ENCODE results near the gene STK39.

Gene STK39

DNA sequence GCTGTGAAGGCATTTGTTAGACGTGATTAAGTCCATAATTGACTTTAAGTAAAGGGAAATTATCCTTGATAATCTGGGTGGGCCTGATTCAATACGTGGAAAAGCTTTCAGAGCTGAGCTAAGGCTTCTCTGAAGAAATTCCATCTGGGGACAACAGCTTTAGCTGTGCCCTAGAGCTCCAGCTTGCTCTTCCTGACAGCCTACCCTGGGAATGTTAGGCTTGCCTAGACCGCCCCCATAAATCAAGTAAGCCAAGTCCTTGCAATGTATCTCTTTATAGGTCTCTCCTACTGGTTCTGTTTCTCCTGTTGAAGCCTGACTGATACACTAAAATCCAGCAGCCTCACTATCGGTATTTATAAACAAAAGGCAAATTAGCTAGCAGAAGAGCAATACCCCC, 160.0 kb downstream of the STK39 start:
- Histone ChIP-seq H4K20me1 (ENCODE audit: control insufficient read depth, insufficient read depth, low read depth, low read length) (no peaks in the 10 kb centered on the region), H3K9me2 (replicated peaks; ENCODE audit: control insufficient read depth, low read length) (no peaks in the 10 kb centered on the region), H3K27ac (ENCODE audit: low read depth, low read length) (no peak overlapping the region), H3F3A (ENCODE audit: control insufficient read depth, insufficient read depth) (no peaks in the 10 kb centered on the region), H3K4me1 (ENCODE audit: control insufficient read depth, low read length) (peaks cover 4% of the 10 kb centered on the region; the same call in 1 of the 2 replicates), H3K27me3 (ENCODE audit: control insufficient read depth, low read length) (no peaks in the 10 kb centered on the region), H3K79me2 (ENCODE audit: control insufficient read depth, low read length) (no peaks in the 10 kb centered on the region), H3K36me3 (ENCODE audit: control insufficient read depth, low read length) (no peaks in the 10 kb centered on the region), H3K4me2 (ENCODE audit: low read length) (no peak overlapping the region), H3K9me3 (ENCODE audit: control insufficient read depth, insufficient read depth, low read length) (no peaks in the 10 kb centered on the region), H3K4me3 (ENCODE audit: low read length) (no peak overlapping the region)
- TF ChIP-seq CTCF (IDR thresholded peaks at IDR 0.05; ENCODE audit: low read depth, low read length, poor library complexity, severe bottlenecking): no peak
- no peak for TF ChIP-seq EZH2phosphoT487 (IDR thresholded peaks at IDR 0.05; ENCODE audit: borderline replicate concordance, low read length)

DNA sequence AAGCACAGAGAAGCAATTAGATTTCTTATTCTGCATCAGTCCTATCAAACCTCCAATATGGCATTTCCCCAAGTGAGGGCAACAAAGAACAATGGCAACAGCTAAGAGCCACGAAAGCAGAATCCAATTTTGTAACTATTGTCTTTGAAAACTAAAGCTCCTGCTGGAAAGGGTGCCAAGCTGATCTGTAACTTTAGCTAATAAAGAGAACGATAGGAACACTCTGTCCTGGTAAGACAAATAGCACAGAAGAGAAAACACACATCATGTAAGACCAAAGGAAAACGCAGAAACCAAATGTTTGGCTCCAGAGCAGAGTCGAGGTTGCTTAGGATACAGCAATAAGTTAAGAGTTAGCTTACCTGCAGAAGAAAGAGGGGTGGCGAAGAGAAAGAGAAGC, 160.5 kb downstream of the STK39 start:
- Histone ChIP-seq H4K20me1 (ENCODE audit: control insufficient read depth, insufficient read depth, low read depth, low read length) (no peaks in the 10 kb centered on the region), H3K4me2 (ENCODE audit: low read length) (no peak overlapping the region), H3K27me3 (ENCODE audit: control insufficient read depth, low read length) (no peaks in the 10 kb centered on the region), H3F3A (ENCODE audit: control insufficient read depth, insufficient read depth) (no peaks in the 10 kb centered on the region), H3K4me1 (ENCODE audit: control insufficient read depth, low read length) (peaks cover 4% of the 10 kb centered on the region; the same call in 1 of the 2 replicates), H3K9me2 (replicated peaks; ENCODE audit: control insufficient read depth, low read length) (no peaks in the 10 kb centered on the region), H3K9me3 (ENCODE audit: control insufficient read depth, insufficient read depth, low read length) (no peaks in the 10 kb centered on the region), H3K27ac (ENCODE audit: low read depth, low read length) (no peak overlapping the region), H3K36me3 (ENCODE audit: control insufficient read depth, low read length) (no peaks in the 10 kb centered on the region), H3K79me2 (ENCODE audit: control insufficient read depth, low read length) (no peaks in the 10 kb centered on the region), H3K4me3 (ENCODE audit: low read length) (no peak overlapping the region)
- TF ChIP-seq CTCF (IDR thresholded peaks at IDR 0.05; ENCODE audit: low read depth, low read length, poor library complexity, severe bottlenecking): no peak
- TF ChIP-seq EZH2phosphoT487 (IDR thresholded peaks at IDR 0.05; ENCODE audit: borderline replicate concordance, low read length): no peak

DNA sequence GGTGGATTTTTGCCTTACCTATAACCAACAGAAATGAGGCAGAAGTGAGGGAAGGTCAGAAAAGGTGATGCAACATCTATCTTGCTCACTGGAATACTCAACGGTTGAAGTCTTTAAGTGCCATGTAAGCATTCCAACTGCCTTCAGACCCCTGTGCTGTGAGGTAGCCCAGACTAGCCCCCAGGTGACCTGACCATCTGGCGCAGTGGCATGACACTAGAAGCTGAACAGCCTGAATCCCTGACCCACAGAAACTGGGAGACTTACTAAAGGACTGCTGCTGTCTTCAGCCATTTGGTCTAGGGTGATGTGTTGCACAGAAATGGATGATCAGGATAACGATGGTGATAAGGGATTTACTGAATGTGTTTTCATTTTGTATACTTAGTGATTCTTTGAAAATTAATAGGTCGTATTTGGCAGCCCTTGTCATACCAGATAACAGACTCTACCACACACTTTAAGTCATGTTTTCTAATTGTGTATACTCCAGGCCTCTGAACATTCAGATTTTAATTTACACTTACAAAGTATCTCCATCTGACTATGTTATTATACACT, 161.5 kb downstream of the STK39 start:
- no peak overlapping the region for H3K4me2 ChIP-seq (ENCODE audit: low read length)
- no peaks in the 10 kb centered on the region for H3K36me3 ChIP-seq (ENCODE audit: control insufficient read depth, low read length)
- TF ChIP-seq EZH2phosphoT487 (IDR thresholded peaks at IDR 0.05; ENCODE audit: borderline replicate concordance, low read length) (no peak), CTCF (IDR thresholded peaks at IDR 0.05; ENCODE audit: low read depth, low read length, poor library complexity, severe bottlenecking) (no peak)
- H3K9me3 ChIP-seq (ENCODE audit: control insufficient read depth, insufficient read depth, low read length): no peaks in the 10 kb centered on the region
- H3K4me1 ChIP-seq (ENCODE audit: control insufficient read depth, low read length): peaks cover 4% of the 10 kb centered on the region; the same call in 1 of the 2 replicates
- no peak overlapping the region for H3K4me3 ChIP-seq (ENCODE audit: low read length)
- H3K9me2 ChIP-seq (replicated peaks; ENCODE audit: control insufficient read depth, low read length): no peaks in the 10 kb centered on the region
- no peaks in the 10 kb centered on the region for H3F3A ChIP-seq (ENCODE audit: control insufficient read depth, insufficient read depth)
- no peaks in the 10 kb centered on the region for H4K20me1 ChIP-seq (ENCODE audit: control insufficient read depth, insufficient read depth, low read depth, low read length)
- H3K27me3 ChIP-seq (ENCODE audit: control insufficient read depth, low read length): no peaks in the 10 kb centered on the region
- H3K27ac ChIP-seq (ENCODE audit: low read depth, low read length): no peak overlapping the region
- H3K79me2 ChIP-seq (ENCODE audit: control insufficient read depth, low read length): no peaks in the 10 kb centered on the region
